Naive thymus-derived CD4-positive, alpha-beta T cell (primary cell): Measurements from ENCODE around the gene INSL3. TPM values are rescaled to one million over a fixed set of nuclear protein-coding genes. Genes with fewer than 3 reads are reported as not detected.

Experiments used
- ATAC-seq: fragments of 150-1000 bp; cut with Tn5 transposase; 2 replicates; pipeline ENCODE4 v1.10.0; 2021; ENCODE audit warnings: mild to moderate bottlenecking, moderate library complexity
- CTCF ChIA-PET: fragments of 350-600 bp; sonication (Branson Sonifier 250); formaldehyde crosslinking; loops from one replicate; lab custom pipeline; 2021; ENCODE audit warnings: antibody characterized with exemption; lab: Charles Lee
- POLR2A ChIA-PET: fragments of 350-600 bp; sonication (Branson Sonifier 250); formaldehyde crosslinking; loops from one replicate; lab custom pipeline; 2021; ENCODE audit warnings: antibody characterized with exemption, inconsistent platforms; lab: Charles Lee
- DNase-seq, 9 donors: peaks; one replicate each; pipeline versions ENCODE4 v3.0.0 to v3.0.0-alpha.2; 2020 to 2022; ENCODE audit warnings: mixed read lengths in 1 of 9
- H3K27ac ChIP-seq: one replicate; pipeline ENCODE4 v1.7.0; 2013; ENCODE audit warnings: mild to moderate bottlenecking, low read depth, low read length, moderate library complexity
- H3K27me3 ChIP-seq, 2 donors: one replicate each; pipeline ENCODE4 v1.7.0; 2013; ENCODE audit warnings: low read length in 2 of 2, mild to moderate bottlenecking in 2 of 2, moderate library complexity in 2 of 2; ENCODE audit not compliant: control insufficient read depth in 2 of 2, insufficient read depth in 2 of 2
- H3K36me3 ChIP-seq, 3 experiments: 1 replicate in 2 of 3; 2 replicates in 1 of 3; pipeline ENCODE4 v1.7.0; 2013; ENCODE audit warnings: low read length in 3 of 3, mild to moderate bottlenecking in 3 of 3, moderate library complexity in 1 of 3; ENCODE audit not compliant: insufficient read depth in 3 of 3, control insufficient read depth in 2 of 3
- H3K4me1 ChIP-seq, 2 donors: one replicate each; pipeline ENCODE4 v1.7.0; 2013; ENCODE audit warnings: low read length in 2 of 2, mild to moderate bottlenecking in 2 of 2, moderate library complexity in 1 of 2; ENCODE audit not compliant: control insufficient read depth in 2 of 2, insufficient read depth in 2 of 2
- H3K4me3 ChIP-seq: 2 replicates; pipeline ENCODE4 v1.7.0; 2013; ENCODE audit warnings: mild to moderate bottlenecking, low read length
- H3K9me3 ChIP-seq, 3 experiments: 1 replicate in 2 of 3; 2 replicates in 1 of 3; pipeline ENCODE4 v1.7.0; 2013; ENCODE audit warnings: low read length in 3 of 3; ENCODE audit not compliant: control insufficient read depth in 2 of 3
- H3K27ac Mint-ChIP-seq, 9 donors: one replicate each; pipeline ENCODE4 v1.8.0; 2020 to 2022; ENCODE audit warnings: mixed read lengths in 9 of 9, mild to moderate bottlenecking in 8 of 9, moderate library complexity in 5 of 9, inconsistent platforms in 2 of 9
- H3K27me3 Mint-ChIP-seq, 5 donors: one replicate each; pipeline ENCODE4 v1.8.0; 2021 to 2022; ENCODE audit warnings: mixed read lengths in 5 of 5, mild to moderate bottlenecking in 1 of 5
- H3K36me3 Mint-ChIP-seq, 5 donors: one replicate each; pipeline ENCODE4 v1.8.0; 2020 to 2022; ENCODE audit warnings: mixed read lengths in 5 of 5, mild to moderate bottlenecking in 3 of 5, inconsistent platforms in 1 of 5
- H3K4me1 Mint-ChIP-seq, 7 donors: one replicate each; pipeline ENCODE4 v1.8.0; 2020 to 2022; ENCODE audit warnings: mixed read lengths in 7 of 7, mild to moderate bottlenecking in 3 of 7, inconsistent platforms in 1 of 7
- H3K4me3 Mint-ChIP-seq, 10 donors: one replicate each; pipeline ENCODE4 v1.8.0; 2020 to 2022; ENCODE audit warnings: mild to moderate bottlenecking in 10 of 10, mixed read lengths in 10 of 10, moderate library complexity in 6 of 10, inconsistent platforms in 2 of 10
- H3K9me3 Mint-ChIP-seq, 11 donors: one replicate each; pipeline ENCODE4 v1.8.0; 2020 to 2022; ENCODE audit warnings: mixed read lengths in 11 of 11, mild to moderate bottlenecking in 4 of 11, inconsistent platforms in 1 of 11, moderate library complexity in 1 of 11
- intact Hi-C, 2 donors: fragments of 100-400 bp; cut with micrococcal nuclease; formaldehyde crosslinking; loops; one replicate each; pipeline ENCODE4 v1.15.1; 2023
- polyA plus RNA-seq, 2 donors: library from polyadenylated mRNA; unstranded; fragments of 300-500 nt; fragmentation: Illumina TruSeq; gene quantifications; one replicate each; pipeline ENCODE4 v1.2.3, GENCODE V29; 2021
- total RNA-seq, 6 experiments: library from RNA in 5 of 6; stranded (reverse) in 5 of 6; gene quantifications; 1 replicate in 5 of 6; 2 replicates in 1 of 6; pipeline ENCODE4 v1.2.3 and lab custom pipeline; 2021 to 2026

Gene INSL3
- total and polyA plus RNA-seq, 7 experiments from 2014 or later = 2.0 to 11.1 (median 6.2) TPM

DNA sequence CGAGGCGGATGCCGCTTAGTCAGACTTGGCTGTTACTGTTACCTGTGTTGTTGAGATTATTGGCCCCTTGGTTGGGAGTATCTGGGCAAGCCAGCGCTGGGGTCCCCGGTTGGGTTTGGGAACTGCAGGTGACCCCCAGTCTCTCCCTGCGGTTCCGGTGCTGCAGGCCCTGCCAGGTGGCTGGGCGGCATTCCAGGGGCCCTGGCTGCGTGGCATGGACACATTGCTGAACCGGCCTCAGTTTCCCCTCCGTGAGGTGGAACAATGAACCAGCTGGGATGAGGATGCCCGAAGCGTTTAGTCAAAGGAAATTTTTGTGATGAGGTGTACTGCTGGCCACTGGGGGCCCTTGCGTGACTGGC is 25.8 kb downstream of the INSL3 start:
- Mint-ChIP-seq H3K27ac (peak overlapping the region in 1 of 9 donors; percentile 43), H3K4me1 (peaks cover 15 to 69% (median 48%) of the 10 kb centered on the region in 7 donors), H3K9me3 (no peaks in the 10 kb centered on the region), H3K4me3 (peak overlapping the region in 9 of 10 donors; percentile 28 to 84 (median 68)), H3K27me3 (peaks cover 0 to 22% (median 0%) of the 10 kb centered on the region in 5 donors), H3K36me3 (no peaks in the 10 kb centered on the region)
- Histone ChIP-seq H3K27me3 (no peaks in the 10 kb centered on the region), H3K4me1 (peaks cover 21 to 58% of the 10 kb centered on the region in 2 donors), H3K9me3 (no peaks in the 10 kb centered on the region), H3K36me3 (no peaks in the 10 kb centered on the region), H3K27ac (peak overlapping the region; percentile 51), H3K4me3 (peak overlapping the region; percentile 46)
- ChIA-PET POLR2A (interaction anchor here (0.6 to 2.4 kb wide), 4 partner anchors 9 to 58 kb away, joined by 3 to 11 read pairs (median 4); no protein-coding TSS in a partner anchor), CTCF (interaction anchor here (0.6 to 1.4 kb wide), 3 partner anchors 61 to 354 kb away, joined by 3 to 5 read pairs (median 3); no protein-coding TSS in a partner anchor)
- intact Hi-C loops = loop anchor here in 1 of 2 donors (10.0 kb wide), 1 partner anchor 139 kb away; the partner anchor contains the start of gene CCDC124
- ATAC-seq (no peak), DNase-seq (no peak)

DNA sequence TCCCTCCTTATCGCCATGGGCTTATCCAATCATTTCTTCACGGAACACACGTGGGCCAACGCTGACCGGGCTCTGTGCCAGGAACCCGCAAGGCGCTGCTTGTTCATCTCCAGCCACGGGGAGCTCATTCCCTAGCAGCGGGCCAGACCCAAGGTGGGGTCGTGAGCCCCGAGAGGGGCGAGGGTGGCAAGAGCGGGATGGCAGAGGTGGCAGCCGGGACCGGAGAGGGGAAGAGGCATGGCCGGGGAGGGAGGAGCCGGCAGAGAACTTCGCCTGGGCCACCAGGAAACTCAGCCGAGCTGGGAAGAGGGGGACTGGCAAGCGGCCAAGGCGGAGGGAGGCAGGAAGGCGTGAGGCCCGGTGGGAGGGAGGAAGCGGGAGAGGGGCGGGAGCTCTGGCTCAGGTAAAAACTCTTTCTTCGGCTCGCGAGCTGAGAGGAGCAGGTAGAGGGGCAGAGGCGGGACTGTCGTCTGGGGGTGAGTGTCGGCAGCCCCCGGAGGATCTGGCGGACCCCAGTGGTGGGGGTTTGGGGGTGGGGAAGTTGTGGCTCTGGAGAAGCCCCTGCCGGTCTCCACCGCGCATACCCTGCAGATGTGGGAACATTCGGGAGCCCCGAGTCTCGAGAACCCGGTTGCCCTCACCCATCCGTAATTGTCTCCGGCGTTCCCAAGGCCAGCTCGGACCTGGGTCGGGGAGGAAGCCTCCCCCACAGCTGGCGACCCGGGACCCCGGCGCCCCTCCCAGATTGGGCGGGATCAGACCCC is 26.4 kb downstream of the INSL3 start, which contains the start of gene B3GNT3:
Gene B3GNT3 (plus strand): TSS at position 408 of the 764 bp plus-strand sequence. CDS start 12,670 bp downstream, outside the sequence.
- POLR2A ChIA-PET = interaction anchor here (0.5 to 2.4 kb wide), 5 partner anchors 8 to 322 kb away, joined by 3 to 11 read pairs (median 4); no protein-coding TSS in a partner anchor
- Mint-ChIP-seq H3K36me3 (no peaks in the 10 kb centered on the region), H3K9me3 (no peaks in the 10 kb centered on the region), H3K4me1 (peaks cover 20 to 74% (median 53%) of the 10 kb centered on the region in 7 donors), H3K27ac (peak within 1 kb of the TSS in 8 of 9 donors; percentile 33 to 85 (median 74)), H3K27me3 (peaks cover 0 to 22% (median 0%) of the 10 kb centered on the region in 5 donors), H3K4me3 (peak within 1 kb of the TSS; percentile 37 to 85 (median 68))
- no peaks in the 10 kb centered on the region for H3K27me3 ChIP-seq
- ATAC-seq (peak; percentile 10), DNase-seq (peak in 5 of 9 donors; percentile 18 to 36 (median 25))
- no peaks in the 10 kb centered on the region for H3K9me3 ChIP-seq
- H3K27ac ChIP-seq = peak within 1 kb of the TSS; percentile 51
- H3K36me3 ChIP-seq = no peaks in the 10 kb centered on the region
- CTCF ChIA-PET = interaction anchor here (0.6 to 1.4 kb wide), 3 partner anchors 61 to 353 kb away, joined by 3 to 5 read pairs (median 3); no protein-coding TSS in a partner anchor
- peak within 1 kb of the TSS; percentile 46 for H3K4me3 ChIP-seq
- intact Hi-C loops = loop anchor here in 1 of 2 donors (10.0 kb wide), 1 partner anchor 140 kb away; the partner anchor contains the start of gene CCDC124
- peaks cover 21 to 61% of the 10 kb centered on the region in 2 donors for H3K4me1 ChIP-seq

GRCh38 chr19:17794412-17794730 is 26.9 kb downstream of the INSL3 start:
- no peaks in the 10 kb centered on the region for H3K9me3 Mint-ChIP-seq
- Histone ChIP-seq H3K27ac (peak overlapping the region; percentile 51), H3K36me3 (peaks cover 0 to under 1% (median 0%) of the 10 kb centered on the region in 3 experiments), H3K4me3 (no peak overlapping the region), H3K4me1 (peaks cover 21 to 61% of the 10 kb centered on the region in 2 donors), H3K27me3 (no peaks in the 10 kb centered on the region), H3K9me3 (no peaks in the 10 kb centered on the region)
- DNase-seq (no peak), ATAC-seq (no peak)
- peaks cover 0 to under 1% (median 0%) of the 10 kb centered on the region in 5 donors for H3K36me3 Mint-ChIP-seq
- peaks cover 0 to 22% (median 0%) of the 10 kb centered on the region in 5 donors for H3K27me3 Mint-ChIP-seq
- H3K4me3 Mint-ChIP-seq = peak overlapping the region in 9 of 10 donors; percentile 63 to 85 (median 68)
- H3K4me1 Mint-ChIP-seq = peaks cover 20 to 77% (median 54%) of the 10 kb centered on the region in 7 donors
- peak overlapping the region in 8 of 9 donors; percentile 33 to 85 (median 74) for H3K27ac Mint-ChIP-seq
- POLR2A ChIA-PET = interaction anchor here (0.5 to 2.4 kb wide), 5 partner anchors 8 to 321 kb away, joined by 3 to 11 read pairs (median 4); no protein-coding TSS in a partner anchor
- intact Hi-C loops = loop anchor here in 1 of 2 donors (10.0 kb wide), 1 partner anchor 140 kb away; the partner anchor contains the start of gene CCDC124
- CTCF ChIA-PET = interaction anchor here (1.3 to 1.4 kb wide), 2 partner anchors 62 to 90 kb away, joined by 3 to 5 read pairs; no protein-coding TSS in a partner anchor

DNA sequence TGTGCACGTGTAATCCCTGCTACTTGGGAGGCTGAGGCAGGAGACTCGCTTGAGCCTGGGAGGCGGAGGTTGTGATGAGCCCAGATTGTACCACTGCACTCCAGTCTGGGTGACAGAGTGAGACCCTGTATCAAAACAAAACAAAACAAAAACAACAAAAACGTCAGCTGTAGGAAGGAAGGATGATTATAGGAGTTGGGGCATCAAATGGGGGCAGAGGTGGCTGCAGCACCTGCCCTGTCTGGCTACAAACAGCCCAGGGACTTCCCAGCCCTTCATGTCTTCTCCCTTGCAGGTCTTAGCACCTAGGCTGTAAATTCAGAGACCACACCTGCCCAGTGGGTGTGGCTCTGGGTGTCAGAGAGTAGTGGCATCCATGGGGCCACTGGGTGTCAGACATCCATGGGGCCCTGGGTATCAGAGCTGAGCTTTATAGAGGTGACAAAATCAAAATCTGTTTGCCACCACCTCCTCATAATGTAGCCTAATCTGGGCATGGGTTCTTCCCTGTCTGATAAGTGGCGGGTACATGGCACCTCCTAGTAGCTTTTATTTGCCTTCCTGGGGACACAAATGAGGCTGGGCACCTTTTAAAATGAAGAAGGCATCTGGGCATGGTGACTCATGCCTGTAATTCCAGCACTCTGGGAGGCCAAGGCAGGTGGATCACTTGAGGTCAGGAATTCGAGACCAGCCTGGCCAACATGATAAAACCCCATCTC is 31.1 kb downstream of the INSL3 start:
- H3K36me3 Mint-ChIP-seq = peaks cover 3 to 16% (median 10%) of the 10 kb centered on the region in 5 donors
- CTCF ChIA-PET = interaction anchor here (1.0 to 1.4 kb wide), 2 partner anchors 58 to 65 kb away, joined by 3 to 4 read pairs; partner anchors contain the start of gene JAK3
- H3K9me3 Mint-ChIP-seq = peaks cover 0 to 2% (median 0%) of the 10 kb centered on the region in 11 donors
- intact Hi-C loops = loop anchor here in 1 of 2 donors (10.0 kb wide), 1 partner anchor 145 kb away; the partner anchor contains the start of gene CCDC124
- H3K4me3 ChIP-seq = no peak overlapping the region
- H3K27ac ChIP-seq = no peak overlapping the region
- peaks cover 0 to 30% (median 0%) of the 10 kb centered on the region in 3 experiments for H3K36me3 ChIP-seq
- POLR2A ChIA-PET = interaction anchor here (1.1 to 2.3 kb wide), 3 partner anchors 12 to 60 kb away, joined by 3 to 7 read pairs (median 3); no protein-coding TSS in a partner anchor
- peaks cover 11 to 39% of the 10 kb centered on the region in 2 donors for H3K4me1 ChIP-seq
- peaks cover 16 to 58% (median 43%) of the 10 kb centered on the region in 7 donors for H3K4me1 Mint-ChIP-seq
- peak overlapping the region; percentile 29 to 87 (median 80) for H3K27ac Mint-ChIP-seq
- H3K27me3 ChIP-seq = no peaks in the 10 kb centered on the region
- H3K27me3 Mint-ChIP-seq = peaks cover 0 to 16% (median 0%) of the 10 kb centered on the region in 5 donors
- H3K9me3 ChIP-seq = no peaks in the 10 kb centered on the region
- peak overlapping the region in 1 of 10 donors; percentile 14 for H3K4me3 Mint-ChIP-seq
- ATAC-seq (peak; percentile 77), DNase-seq (peak in 1 of 9 donors; percentile 19)

GRCh38 chr19:17788632-17789031 is 32.7 kb downstream of the INSL3 start:
- Histone ChIP-seq H3K4me3 (no peak overlapping the region), H3K27me3 (no peaks in the 10 kb centered on the region), H3K36me3 (peaks cover 0 to 43% (median 0%) of the 10 kb centered on the region in 3 experiments), H3K27ac (no peak overlapping the region), H3K4me1 (peaks cover 5 to 29% of the 10 kb centered on the region in 2 donors), H3K9me3 (no peaks in the 10 kb centered on the region)
- CTCF ChIA-PET = interaction anchor here (1.0 kb wide), 1 partner anchor 71 kb away, joined by 3 read pairs; the partner anchor contains the start of gene RPL18A
- Mint-ChIP-seq H3K4me1 (peaks cover 24 to 51% (median 39%) of the 10 kb centered on the region in 7 donors), H3K27ac (peak overlapping the region in 8 of 9 donors; percentile 36 to 87 (median 77)), H3K36me3 (peaks cover 3 to 25% (median 16%) of the 10 kb centered on the region in 5 donors), H3K27me3 (peaks cover 0 to 3% (median 0%) of the 10 kb centered on the region in 5 donors), H3K4me3 (no peak overlapping the region), H3K9me3 (peaks cover 0 to 2% (median 0%) of the 10 kb centered on the region in 11 donors)
- no peak for DNase-seq
- intact Hi-C loops = no loop called here
- POLR2A ChIA-PET = interaction anchor here (0.9 to 1.0 kb wide), 2 partner anchors 59 to 60 kb away, joined by 3 read pairs; partner anchors contain the start of gene JAK3
- ATAC-seq = no peak
